DND-41 (cell line): ENCODE measurements around the gene FBXO9.

ENCODE experiments used
- CTCF ChIP-seq: IDR thresholded peaks from 2 replicates; pipeline ENCODE4 v1.5.1; 2012; ENCODE audit warnings: borderline replicate concordance, low read length, moderate library complexity, mild to moderate bottlenecking; ENCODE audit not compliant: poor library complexity, severe bottlenecking; ENCODE audit errors: extremely low read depth
- EZH2 ChIP-seq: IDR thresholded peaks from 3 replicates; pipeline ENCODE4 v1.6.1; 2012; ENCODE audit warnings: borderline replicate concordance, low read depth, mild to moderate bottlenecking, moderate library complexity, low read length, inconsistent platforms; ENCODE audit not compliant: severe bottlenecking

- TF ChIP-seq CTCF (no peak), EZH2 (no peak)
Measured at GRCh38 chr6:53143710-53144109, 78.5 kb downstream of the FBXO9 start.
